EL (cell line): ENCODE results near the gene RBCK1.
"Not testable (repeated sequence)": the region's sequence is repeated elsewhere in the genome, so short reads cannot be mapped to it uniquely, and the experiment has no call there.

Experiments
- DNase-seq: peaks from one replicate; pipeline ENCODE4 v3.0.0-alpha.2; 2016

The RBCK1 gene

DNA sequence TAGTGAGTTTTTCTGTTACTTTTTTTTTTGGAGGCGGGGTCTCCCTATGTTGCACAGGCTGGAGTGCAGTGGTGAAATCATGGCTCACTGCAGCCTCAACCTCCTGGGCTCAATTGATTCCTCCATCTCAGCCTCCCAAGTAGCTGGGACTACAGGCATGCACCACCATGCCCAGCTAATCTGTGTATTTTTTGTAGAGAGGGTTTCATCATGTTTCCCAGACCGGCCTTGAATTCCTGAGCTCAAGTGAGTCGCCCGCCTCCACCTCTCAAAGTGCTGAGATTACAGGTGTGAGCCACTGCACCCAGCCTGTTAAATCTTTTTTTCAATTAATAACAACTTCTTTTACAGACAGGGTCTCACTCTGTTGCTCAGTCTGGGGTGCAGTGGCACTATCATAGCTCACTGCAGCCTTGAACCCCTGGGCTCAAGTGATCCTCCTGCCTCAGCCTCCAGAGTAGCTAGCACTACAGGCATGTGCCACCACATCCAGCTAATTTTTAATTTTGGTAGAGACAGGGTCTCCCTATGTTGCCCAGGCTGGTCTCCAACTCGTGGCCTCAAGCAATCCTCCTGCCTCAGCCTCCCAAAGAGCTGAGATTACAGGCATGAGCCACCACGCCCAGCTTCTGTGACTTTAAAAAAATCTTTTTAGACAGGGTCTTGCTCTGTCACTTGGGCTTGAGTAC lies 68.6 kb downstream of the RBCK1 start:
- not testable (repeated sequence) for DNase-seq

DNA sequence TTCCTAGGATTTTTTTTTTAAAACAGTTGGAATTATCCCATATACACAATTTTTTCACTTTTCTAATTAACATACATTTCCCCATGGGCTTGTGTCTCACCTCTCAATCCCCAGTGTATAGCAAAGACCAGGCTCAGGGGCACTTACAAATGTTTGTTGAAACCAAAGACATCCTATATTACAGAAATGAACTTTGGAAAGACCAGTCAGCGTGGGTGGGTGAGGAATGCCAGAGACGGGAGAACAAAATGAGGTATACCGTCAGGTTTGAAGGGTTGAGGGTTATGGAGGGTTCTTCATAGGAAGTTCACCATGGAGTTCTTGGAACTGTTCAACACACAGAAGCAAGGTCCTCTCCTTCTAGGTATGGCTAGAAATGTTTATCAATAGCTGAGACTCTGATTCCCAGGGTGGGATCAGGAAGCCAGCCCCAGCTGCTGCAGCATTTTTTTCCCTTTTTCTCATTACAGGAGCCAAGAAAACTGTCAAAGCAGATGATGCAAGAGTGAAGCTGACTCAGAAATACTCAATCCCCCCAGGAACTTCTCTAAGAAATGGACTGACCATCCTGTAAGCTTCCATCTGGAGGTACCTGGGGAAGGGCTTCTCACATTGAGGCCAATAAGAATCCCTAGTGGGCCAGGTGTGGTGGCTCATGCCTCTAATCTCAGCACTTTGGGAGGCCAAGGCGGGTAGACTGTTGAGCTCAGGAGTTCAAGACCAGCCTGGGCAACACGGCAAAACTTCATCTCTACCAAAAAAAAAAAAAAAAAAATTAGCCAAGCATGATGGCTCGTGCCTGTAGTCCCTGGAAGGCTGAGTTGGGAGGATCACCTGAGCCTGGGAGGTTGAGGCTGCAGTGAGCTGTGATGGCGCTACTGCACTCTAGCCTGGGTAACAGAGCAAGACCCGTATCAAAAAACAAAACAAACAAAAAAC lies 70.2 kb downstream of the RBCK1 start:
- peak; percentile 50 for DNase-seq

- peak; percentile 66 for DNase-seq
These were observed 70.9 kb downstream of the RBCK1 start for GRCh38 chr20:478949-479429.

GRCh38 chr20:479487-479886 lies 71.4 kb downstream of the RBCK1 start:
- DNase-seq = no peak

GRCh38 chr20:480044-480443 lies 71.9 kb downstream of the RBCK1 start:
- DNase-seq = no peak

- DNase-seq = no peak
These were observed 73.1 kb downstream of the RBCK1 start for GRCh38 chr20:481167-481566.
